H1 (cell line): ENCODE results near the gene LIPC. TPM values are rescaled to one million over a fixed set of nuclear protein-coding genes. Genes with fewer than 3 reads are reported as not detected.

Experiments
- EP300 ChIP-seq, 2 experiments: IDR thresholded peaks; 1 replicate in 1 of 2; 2 replicates in 1 of 2; pipeline ENCODE4 v1.6.1; 2011 to 2012; ENCODE audit warnings: low read depth in 2 of 2, low read length in 2 of 2, mild to moderate bottlenecking in 2 of 2, borderline replicate concordance in 1 of 2, inconsistent platforms in 1 of 2, moderate library complexity in 1 of 2
- JUND ChIP-seq: IDR thresholded peaks from 2 replicates; pipeline ENCODE4 v1.6.1; 2011; ENCODE audit warnings: mild to moderate bottlenecking, improper control_type of control experiment, low read length
- KDM1A ChIP-seq: fragments of 200-600, 300-600 bp; sonication (generic); IDR thresholded peaks from 2 replicates; pipeline ENCODE4 v1.7.1; 2016; ENCODE audit warnings: mild to moderate bottlenecking, low read length, borderline replicate concordance
- NRF1 ChIP-seq: IDR thresholded peaks from 2 replicates; pipeline ENCODE4 v1.6.1; 2011; ENCODE audit warnings: mild to moderate bottlenecking, low read depth, low read length, improper control_type of control experiment
- POLR2A ChIP-seq, 2 experiments: IDR thresholded peaks; 1 replicate in 1 of 2; 2 replicates in 1 of 2; pipeline ENCODE4 v1.6.1; 2011; ENCODE audit warnings: low read depth in 2 of 2, low read length in 2 of 2, mild to moderate bottlenecking in 2 of 2; ENCODE audit errors: control extremely low read depth in 1 of 2
- SP1 ChIP-seq: IDR thresholded peaks from 2 replicates; pipeline ENCODE4 v1.6.1; 2011; ENCODE audit warnings: low read depth, low read length
- SRF ChIP-seq: IDR thresholded peaks from 2 replicates; pipeline ENCODE4 v1.6.1; 2011; ENCODE audit warnings: mild to moderate bottlenecking, low read depth, low read length, moderate library complexity
- TCF12 ChIP-seq: IDR thresholded peaks from 2 replicates; pipeline ENCODE4 v1.6.1; 2011; ENCODE audit warnings: low read depth, mild to moderate bottlenecking, low read length
- polyA plus RNA-seq, 7 experiments: library from polyadenylated mRNA; depleted of rRNA in 3 of 7; stranded (reverse) in 5 of 7; unstranded in 2 of 7; fragments of >200 nt in 5 of 7; fragments of 200-250 nt in 2 of 7; gene quantifications; 1 replicate in 5 of 7; 2 replicates in 1 of 7; 4 replicates in 1 of 7; pipeline versions ENCODE4 v1.2.1 to v1.2.3, GENCODE V29; 2011 to 2013; ENCODE audit warnings: missing spikeins in 2 of 7, mixed read lengths in 2 of 7
- total RNA-seq: library from RNA; stranded (reverse); fragmentation: NEBNext Ultra II Directional; extraction: Animal tissue kit (Norgen Biotek cat#: 25700); gene quantifications from 2 replicates; pipeline ENCODE4 v1.2.1, GENCODE V29; 2021
- TF ChIP-seq, protein P1 (sequence below): fragments of 300-600 bp; sonication (generic); IDR thresholded peaks from 2 replicates; pipeline ENCODE4 v1.7.1; 2012; ENCODE audit warnings: low read length, moderate library complexity, mild to moderate bottlenecking, inconsistent platforms; ENCODE audit not compliant: insufficient replicate concordance

Gene LIPC
- total and polyA plus RNA-seq, 2 of the 8 experiments (the other 6 are each of a cell fraction or from before 2014, with no cell fraction given): not detected

DNA sequence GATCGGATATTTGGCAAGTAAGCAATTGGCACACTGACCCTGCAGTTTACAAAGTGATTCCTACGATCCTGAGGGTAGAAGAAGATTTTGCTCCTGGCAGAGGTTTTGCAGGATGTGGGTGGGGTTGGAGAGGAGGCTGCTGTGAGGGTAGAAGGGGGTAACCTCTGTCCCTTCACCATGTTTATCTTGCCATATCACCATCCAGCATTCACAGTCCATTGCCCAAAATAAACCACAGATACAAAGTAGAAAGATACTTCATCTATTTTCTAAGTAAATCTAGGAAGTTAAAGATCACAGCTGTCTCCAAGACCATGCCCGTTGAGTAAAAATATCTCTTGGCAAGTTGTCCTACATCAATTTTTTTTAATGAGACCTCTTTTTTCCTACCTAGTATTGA lies 51.6 kb downstream of the LIPC start (continued):
- TF ChIP-seq, protein P1, sequence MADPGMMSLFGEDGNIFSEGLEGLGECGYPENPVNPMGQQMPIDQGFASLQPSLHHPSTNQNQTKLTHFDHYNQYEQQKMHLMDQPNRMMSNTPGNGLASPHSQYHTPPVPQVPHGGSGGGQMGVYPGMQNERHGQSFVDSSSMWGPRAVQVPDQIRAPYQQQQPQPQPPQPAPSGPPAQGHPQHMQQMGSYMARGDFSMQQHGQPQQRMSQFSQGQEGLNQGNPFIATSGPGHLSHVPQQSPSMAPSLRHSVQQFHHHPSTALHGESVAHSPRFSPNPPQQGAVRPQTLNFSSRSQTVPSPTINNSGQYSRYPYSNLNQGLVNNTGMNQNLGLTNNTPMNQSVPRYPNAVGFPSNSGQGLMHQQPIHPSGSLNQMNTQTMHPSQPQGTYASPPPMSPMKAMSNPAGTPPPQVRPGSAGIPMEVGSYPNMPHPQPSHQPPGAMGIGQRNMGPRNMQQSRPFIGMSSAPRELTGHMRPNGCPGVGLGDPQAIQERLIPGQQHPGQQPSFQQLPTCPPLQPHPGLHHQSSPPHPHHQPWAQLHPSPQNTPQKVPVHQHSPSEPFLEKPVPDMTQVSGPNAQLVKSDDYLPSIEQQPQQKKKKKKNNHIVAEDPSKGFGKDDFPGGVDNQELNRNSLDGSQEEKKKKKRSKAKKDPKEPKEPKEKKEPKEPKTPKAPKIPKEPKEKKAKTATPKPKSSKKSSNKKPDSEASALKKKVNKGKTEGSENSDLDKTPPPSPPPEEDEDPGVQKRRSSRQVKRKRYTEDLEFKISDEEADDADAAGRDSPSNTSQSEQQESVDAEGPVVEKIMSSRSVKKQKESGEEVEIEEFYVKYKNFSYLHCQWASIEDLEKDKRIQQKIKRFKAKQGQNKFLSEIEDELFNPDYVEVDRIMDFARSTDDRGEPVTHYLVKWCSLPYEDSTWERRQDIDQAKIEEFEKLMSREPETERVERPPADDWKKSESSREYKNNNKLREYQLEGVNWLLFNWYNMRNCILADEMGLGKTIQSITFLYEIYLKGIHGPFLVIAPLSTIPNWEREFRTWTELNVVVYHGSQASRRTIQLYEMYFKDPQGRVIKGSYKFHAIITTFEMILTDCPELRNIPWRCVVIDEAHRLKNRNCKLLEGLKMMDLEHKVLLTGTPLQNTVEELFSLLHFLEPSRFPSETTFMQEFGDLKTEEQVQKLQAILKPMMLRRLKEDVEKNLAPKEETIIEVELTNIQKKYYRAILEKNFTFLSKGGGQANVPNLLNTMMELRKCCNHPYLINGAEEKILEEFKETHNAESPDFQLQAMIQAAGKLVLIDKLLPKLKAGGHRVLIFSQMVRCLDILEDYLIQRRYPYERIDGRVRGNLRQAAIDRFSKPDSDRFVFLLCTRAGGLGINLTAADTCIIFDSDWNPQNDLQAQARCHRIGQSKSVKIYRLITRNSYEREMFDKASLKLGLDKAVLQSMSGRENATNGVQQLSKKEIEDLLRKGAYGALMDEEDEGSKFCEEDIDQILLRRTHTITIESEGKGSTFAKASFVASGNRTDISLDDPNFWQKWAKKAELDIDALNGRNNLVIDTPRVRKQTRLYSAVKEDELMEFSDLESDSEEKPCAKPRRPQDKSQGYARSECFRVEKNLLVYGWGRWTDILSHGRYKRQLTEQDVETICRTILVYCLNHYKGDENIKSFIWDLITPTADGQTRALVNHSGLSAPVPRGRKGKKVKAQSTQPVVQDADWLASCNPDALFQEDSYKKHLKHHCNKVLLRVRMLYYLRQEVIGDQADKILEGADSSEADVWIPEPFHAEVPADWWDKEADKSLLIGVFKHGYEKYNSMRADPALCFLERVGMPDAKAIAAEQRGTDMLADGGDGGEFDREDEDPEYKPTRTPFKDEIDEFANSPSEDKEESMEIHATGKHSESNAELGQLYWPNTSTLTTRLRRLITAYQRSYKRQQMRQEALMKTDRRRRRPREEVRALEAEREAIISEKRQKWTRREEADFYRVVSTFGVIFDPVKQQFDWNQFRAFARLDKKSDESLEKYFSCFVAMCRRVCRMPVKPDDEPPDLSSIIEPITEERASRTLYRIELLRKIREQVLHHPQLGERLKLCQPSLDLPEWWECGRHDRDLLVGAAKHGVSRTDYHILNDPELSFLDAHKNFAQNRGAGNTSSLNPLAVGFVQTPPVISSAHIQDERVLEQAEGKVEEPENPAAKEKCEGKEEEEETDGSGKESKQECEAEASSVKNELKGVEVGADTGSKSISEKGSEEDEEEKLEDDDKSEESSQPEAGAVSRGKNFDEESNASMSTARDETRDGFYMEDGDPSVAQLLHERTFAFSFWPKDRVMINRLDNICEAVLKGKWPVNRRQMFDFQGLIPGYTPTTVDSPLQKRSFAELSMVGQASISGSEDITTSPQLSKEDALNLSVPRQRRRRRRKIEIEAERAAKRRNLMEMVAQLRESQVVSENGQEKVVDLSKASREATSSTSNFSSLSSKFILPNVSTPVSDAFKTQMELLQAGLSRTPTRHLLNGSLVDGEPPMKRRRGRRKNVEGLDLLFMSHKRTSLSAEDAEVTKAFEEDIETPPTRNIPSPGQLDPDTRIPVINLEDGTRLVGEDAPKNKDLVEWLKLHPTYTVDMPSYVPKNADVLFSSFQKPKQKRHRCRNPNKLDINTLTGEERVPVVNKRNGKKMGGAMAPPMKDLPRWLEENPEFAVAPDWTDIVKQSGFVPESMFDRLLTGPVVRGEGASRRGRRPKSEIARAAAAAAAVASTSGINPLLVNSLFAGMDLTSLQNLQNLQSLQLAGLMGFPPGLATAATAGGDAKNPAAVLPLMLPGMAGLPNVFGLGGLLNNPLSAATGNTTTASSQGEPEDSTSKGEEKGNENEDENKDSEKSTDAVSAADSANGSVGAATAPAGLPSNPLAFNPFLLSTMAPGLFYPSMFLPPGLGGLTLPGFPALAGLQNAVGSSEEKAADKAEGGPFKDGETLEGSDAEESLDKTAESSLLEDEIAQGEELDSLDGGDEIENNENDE: no peak
- TF ChIP-seq NRF1 (no peak), EP300 (IDR thresholded peaks at IDR 0.05; ENCODE audit: borderline replicate concordance in 1 of 2, low read depth in 2 of 2, low read length in 2 of 2) (no peak), SP1 (no peak), TCF12 (no peak), SRF (no peak), KDM1A (no peak), JUND (no peak), POLR2A (IDR thresholded peaks at IDR 0.05; ENCODE audit: control extremely low read depth in 1 of 2, low read depth in 2 of 2, low read length in 2 of 2) (no peak)
